Stimulated activated naive CD4-positive, alpha-beta T cell (primary cell): ENCODE measurements around the gene FAM135A.
"Not testable (repeated sequence)": the region's sequence is repeated elsewhere in the genome, so short reads cannot be mapped to it uniquely, and the experiment has no call there.

ENCODE experiments used
- DNase-seq, 6 experiments: peaks; one replicate each; lab custom pipeline; 2025; lab: John Stamatoyannopoulos, UW

FAM135A gene

DNA sequence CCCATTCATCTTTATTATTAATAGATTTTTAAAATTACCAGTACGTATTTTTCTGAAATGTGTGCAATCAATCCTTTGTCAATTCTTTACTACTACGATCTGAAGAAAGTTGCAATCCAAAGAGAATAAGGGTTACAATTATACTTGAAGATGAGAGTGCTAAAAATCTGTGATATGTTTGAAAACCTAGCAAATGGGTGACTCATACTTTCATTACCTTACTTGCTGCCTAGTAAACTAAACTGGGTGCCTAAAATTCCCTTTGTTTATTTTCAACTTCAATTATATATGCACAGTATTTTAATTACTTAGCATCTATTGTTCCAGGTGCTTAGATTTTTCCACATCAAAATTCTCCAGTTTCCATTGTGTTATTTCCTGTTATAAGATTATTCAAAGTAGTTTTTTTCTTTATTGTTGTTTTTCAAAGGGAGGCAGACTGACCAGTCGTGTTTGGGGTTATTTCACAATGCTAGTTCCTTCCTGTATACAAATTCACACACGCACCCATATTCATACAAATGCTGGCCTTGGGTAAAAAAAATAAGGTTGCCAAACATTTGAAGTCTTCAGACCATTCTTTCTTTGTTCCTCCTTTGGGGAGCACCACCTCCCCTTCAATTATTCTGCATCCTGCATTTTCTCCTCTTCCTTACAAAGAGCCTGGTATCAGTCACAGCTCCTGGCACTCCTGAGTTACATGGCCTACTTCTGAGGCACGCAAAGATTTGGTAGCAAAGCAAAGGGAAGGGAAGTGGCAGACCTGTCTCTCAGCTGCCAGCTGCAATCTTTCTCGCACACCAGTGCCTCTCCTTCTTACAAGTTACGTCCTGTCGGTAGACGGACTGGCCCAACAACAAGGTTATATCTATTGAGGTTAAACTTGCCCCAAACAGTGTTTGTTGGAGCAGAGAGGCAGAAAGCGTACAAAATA lies 16.2 kb upstream of the FAM135A start:
- DNase-seq, result no peak

DNA sequence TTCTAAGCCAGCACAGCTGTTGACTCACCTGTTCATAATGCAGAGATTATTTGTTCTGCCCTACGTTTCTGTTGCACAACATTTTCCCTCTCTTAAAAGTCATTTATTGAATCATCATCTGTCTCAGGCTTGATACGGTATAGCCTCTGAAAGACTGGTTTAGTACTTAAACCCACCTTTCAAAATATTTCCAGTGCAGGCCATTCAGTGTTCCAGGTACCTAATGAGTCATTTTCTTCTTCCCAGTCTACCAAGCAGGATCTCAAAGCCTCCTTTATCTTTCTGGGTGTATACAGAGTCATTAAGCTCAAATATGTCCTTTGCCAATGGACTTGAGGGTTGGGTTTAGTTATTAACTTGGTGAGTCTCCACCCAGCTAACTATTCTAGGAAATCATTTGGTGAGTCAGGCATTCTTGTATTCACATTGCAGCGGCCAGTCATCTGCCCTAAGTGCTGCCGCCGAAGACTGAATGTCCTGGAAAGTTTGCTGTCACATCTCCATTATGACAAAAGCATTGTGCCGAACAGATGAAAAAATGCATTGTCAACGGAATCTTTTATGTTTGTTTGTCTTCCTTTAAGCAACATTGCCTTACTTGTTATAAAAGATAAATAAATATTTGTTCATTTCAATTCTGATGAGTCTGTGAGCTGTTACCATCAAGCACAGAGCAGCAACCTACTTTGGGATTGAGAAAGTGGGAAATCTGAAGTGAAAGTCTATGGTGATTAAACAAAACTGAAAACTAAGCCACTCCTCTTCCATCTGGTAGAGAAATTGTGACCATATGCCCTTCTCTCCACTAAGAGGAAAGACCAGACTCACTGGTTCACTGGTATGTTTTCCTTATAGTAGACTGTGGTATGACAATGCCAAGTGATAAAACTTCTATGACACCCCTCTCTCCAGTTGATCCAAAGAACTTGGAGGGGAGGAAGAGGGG lies 14.3 kb upstream of the FAM135A start:
- no peak for DNase-seq

DNA sequence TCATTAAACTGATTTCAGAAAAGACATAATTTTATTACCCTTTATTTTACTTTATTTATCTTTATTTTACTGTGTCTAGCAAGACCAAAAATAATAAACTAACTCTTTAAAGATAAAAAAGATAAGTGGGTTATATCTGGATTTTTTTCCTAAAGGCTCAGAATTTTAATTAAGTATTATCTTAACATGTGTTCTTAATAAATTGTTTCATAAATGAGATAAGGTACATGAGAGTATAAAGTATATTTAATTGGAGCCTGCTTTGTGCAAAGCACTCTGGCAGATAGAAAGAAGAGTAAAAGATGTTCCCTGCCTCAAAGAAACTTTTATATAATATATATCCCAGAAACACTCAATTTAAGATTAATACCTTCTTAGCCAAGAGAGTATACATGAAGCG lies 8.7 kb upstream of the FAM135A start:
- DNase-seq, result no peak

DNA sequence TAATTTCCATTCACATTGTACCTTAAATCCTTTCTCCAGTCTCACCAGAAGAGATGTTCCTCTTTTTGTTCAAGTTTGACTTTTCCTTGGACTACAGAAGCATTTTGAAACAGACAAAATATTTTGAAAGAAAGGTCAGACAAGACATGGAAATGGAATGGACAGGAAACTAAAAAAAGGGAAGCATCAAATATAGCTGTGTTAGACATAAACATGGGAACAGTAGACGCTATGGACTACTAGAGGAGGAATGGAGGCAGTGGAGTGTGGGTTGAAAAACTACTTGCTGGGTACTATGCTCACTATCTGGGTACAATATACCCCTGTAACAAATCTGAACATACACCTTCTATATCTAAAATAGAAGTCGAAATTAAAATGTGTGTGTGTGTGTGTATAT lies 4.1 kb upstream of the FAM135A start:
- no peak for DNase-seq

DNA sequence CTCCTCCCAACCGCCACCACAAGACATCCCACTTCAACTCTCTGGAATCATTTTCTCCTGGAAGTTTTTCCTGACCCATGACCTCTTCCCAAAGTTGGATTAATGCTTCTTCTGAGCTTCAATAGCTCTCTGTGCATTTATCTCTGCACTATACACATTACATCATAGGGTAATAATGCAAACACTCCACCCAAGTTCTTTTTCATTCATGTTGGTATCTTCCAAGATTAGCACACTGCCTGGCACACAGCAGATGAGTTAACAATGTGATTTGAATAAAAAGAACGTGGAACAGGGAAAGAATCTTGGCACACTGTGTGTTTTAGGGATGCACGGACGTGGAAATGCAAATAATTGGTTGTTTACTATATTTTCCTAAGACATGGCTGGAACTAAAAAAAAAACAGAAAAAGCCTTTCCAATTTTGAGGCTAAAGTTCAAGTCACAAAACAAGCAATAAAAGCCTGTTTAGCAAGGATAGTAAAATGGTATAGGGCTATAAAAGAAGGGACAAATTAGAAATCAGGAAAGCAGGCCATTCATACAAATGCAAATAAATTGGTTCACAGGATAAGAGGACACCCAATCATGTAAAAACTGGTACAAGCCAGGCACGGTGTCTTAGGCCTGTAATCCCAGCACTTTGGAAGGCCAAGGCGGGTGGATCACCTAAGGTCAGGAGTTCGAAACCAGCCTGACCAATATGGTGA lies 1.6 kb upstream of the FAM135A start:
- no peak for DNase-seq

DNA sequence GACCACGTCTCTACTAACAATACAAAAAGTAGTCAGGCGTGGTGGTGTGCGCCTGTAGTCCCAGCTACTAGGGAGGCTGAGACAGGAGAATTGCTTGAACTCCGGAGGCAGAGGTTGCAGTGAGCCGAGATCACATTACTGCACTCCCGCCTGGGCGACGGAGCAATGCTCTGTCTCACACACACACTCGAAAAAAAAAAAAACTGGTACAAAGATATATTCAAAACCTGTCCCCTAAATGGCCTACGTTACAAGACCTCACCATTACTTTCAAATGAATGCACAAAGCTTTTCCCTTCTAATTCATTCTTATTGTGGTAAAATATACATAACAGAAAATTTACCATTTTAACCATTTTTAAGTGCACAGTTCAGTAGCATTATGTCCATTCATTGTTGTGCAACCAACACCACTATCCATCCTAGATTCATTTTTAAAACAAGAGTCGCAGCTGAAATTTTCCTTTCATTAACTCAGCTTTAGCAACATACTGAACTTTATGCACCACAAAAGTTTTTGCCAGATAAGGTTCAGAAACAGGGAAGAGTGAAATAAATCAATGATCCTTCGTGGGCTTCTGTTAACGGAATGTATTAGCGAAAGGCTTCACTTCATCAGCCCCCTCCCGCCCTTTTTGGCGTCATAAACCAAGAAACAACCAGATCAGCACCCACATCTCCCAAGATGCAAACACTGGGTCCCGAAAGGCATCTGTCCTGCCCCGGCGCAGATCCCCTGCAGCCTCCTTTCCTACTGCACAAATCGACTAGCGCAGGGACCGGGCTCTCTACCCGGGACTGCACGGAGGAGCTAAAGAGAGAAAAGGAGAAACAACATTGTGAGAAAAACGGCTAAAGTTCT lies 825 bp upstream of the FAM135A start:
- DNase-seq, result peak in 1 of 6 experiments; percentile 16

DNA sequence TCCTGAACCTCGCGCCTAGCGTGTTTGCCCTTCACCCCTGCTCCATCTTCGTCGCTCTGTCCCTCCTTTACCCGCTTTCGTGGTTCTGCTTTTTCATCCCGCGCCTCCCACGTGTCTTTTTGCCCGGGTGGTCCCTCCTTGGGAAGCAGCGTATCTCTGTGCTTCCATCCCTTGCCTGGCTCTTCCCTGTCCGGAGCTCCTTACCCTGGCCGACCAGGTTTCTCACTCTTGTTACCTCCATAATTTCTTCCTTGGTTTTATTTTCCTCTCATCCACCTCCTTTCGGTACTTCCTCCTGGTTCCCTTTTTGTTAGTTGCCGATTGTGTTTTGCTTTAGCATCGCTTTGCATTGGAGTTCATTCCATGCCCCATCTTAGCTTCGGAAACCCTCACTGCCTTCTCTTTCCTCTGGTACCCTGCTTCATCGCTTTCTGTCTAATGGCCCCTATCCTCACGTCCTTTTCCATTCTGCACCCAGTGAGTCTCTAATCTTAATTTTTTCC lies 735 bp downstream of the FAM135A start:
- DNase-seq, result peak in 3 of 6 experiments; percentile 14 to 37 (median 19)

DNA sequence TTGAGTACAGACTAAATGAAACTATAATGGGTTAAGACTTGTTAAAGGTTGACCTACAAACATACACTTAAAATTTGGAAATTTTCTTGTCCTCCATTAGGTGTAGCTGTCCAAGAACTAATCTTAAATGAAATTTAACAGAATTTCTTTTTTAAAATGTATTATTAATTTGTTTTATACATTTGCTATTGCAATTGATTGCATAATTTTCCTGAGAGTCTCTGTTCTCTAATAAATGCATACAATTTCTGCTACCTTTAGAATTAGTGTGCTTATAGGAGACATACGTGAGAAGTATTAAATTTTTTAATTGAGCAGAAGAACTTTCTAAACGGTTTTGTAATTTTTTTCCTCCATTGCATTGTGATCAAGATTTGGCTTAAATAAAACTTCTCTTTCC lies 1.5 kb downstream of the FAM135A start:
- DNase-seq, result no peak

DNA sequence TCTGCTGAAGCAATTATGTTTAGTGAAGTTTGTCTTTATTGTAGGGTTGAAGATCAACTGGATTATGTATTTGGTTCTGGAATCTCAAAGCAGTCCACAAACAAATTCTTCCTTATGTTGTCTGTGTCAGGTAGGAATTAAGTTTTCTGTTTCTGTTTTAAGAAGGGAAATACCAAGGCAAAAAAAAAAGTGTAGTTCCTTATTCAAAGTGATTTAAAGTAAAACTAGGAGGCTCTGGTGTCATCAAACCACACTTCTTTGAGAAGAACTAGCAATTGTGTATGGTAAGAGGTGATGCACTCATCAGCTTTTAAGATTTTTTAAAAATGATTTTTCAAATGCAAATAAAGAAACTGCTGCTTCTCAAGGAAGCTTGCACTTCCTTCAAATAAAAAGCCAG lies 1.9 kb downstream of the FAM135A start:
- no peak for DNase-seq

DNA sequence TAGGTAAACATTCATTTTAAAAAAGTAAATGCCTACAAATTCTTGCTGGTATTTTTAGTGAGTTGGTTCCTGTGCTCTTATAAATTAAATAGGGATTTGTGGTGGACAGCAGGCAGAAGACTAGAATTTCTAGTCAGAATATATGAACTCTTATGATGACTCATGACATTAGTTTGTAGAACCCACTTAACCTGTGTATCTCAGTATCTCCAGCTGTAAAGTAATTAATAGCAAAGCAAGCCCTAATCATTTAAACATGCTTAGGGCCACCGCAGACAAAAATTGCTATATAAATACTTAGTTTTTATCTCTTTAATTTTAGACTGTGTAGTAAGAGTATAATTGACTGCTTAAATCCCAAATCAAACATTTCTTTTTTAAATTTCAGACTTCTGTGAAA lies 2.4 kb downstream of the FAM135A start:
- DNase-seq, result no peak

DNA sequence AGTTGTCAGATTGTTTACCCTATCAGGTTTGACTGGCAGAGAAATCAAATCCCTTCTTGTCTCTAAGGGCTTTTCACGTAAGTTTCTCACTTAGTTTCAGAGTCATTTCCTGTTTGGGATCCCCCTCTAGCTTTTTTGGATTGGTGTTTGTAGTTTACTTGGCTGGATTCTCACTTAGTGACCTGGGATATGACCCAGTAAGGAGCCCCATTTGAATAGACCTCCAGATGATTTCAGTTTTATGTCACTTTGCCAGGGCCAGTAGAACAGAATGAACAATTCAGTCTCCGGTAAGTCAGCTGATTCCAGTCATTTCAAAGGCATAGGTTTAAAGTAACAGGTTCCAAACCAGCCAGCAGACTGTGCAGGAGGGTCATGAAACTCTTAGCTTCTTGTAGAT lies 8.2 kb downstream of the FAM135A start:
- DNase-seq, result no peak

DNA sequence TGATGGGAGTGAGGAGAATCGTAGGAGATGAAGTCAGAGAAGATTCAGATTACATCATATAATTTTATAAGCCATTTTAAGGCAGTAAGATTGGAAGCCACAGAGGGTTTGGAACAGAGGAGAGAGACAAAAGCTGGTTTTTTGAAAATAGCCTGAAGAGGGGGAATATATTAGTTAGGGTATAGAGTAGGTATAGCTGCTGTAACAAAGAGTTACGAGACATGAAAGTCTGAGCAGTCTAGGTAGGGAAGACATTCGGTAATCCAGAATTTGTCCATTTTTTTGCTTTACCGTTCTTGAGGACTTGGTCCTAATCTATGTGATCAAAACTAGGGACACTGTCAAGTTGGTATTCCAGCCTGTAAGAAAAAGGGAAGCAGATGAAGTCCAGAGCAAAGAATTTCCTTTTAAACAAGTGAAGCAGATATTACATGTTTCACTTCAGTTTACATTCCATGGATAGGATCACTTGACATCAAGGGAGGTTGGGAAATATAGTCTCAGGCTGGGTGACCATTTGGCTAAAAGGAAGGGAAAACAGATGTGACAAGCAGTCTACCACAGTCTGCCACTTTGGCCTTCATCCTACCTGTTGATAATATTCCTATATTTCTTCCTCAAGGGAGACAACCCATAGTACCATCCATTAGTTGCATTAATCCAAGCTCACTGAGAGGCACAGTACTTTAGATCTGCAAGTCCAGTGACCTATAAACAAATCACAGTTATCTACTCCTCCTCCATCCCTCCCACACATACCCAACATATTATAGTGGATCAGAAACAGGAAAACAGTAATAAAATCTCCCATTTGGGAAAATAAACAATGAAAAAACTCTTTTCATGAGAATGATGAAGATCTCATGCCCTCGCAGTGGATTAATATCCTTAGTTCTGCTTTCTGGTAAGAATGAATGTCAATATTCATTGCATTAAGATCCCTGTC lies 10.2 kb downstream of the FAM135A start:
- DNase-seq, result no peak

DNA sequence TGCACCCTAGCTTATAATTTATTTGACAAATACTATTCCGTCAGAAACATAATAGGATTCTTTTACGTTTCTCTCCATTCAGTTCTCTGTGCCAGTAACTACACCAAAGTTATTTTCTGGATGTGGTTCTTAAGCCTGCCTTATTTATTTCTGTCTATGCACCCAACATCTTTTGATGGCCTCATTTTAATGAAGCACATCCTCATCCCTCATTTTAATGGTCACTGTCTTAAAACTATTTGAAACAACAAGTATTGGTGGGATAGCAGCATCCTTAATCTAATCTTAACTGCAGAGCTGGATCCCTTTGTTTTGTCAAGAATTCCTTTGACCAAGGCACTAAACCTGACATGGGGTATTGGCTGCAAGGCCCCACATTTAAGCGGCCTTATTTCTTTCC lies 11.0 kb downstream of the FAM135A start:
- DNase-seq, result no peak

DNA sequence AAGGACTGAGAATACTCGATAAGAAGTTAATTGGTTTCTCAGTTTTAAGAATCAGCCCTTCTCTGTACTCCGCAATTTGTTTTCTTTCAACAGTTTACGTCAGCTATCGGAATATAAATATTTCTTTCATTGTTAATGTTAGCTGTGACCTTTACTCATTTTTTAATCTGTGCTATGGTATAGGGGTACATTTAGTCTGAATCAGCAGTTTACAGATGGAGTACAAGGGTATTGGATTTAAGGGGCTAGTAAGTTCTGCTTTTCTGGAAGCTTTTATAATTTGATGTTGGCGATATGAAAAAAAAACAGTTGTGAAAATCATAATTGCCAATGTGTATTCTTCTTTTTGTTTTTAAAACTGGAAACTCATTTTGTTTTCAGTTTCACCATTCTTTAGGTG lies 23.0 kb downstream of the FAM135A start:
- DNase-seq, result no peak

DNA sequence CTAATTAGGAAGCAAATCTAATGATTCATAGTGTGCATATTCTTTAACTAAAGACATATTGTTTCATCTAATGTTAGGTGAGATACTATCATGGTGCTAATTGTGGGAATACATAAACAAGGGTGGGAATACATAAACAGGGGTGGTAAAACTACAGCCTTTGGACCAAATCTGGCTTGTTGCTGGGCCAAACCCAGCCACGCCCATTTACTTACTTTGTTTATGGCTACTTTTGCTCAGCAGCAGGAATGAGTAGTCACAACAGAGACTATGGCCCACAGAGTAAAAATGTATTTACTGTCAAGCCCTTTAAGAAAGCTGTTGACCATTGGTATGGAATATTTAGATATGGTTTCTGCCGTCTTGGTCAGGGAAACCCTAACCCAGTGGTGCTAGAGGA lies 31.7 kb downstream of the FAM135A start:
- no peak for DNase-seq

DNA sequence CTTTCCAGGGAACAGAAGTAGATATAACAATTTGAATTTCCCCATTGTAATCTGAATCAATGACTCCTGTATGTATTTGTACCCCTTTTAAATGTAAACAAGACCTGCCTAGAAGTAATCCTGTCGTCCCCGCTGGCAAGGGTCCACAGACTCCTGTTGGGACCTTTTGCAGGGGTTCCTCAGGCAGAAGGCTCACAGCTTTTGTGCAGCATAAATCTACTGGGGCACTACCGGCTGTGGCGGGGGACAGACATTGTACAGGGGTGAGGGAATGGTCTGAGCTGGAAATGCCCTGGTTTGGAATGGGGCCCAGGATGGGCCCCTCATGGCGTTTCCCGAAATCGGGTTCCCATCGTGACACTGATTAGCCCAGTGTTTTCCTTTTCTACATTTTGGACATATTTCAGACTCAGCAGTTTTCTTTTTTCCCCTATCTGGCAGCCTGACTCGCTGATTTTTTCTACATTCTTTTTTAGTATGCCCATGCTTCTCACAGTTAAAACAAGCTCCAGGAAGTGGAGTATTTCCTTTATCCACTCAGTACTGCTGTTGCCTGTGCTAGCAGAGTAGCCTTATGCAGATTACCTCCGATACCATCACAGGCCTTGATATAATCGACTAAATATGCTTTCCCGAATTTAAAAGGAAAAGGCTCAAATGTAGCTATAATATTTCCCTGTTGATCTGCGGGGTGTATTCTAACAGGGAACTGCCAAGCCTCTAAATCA lies 34.2 kb downstream of the FAM135A start:
- DNase-seq, result not testable (repeated sequence)

DNA sequence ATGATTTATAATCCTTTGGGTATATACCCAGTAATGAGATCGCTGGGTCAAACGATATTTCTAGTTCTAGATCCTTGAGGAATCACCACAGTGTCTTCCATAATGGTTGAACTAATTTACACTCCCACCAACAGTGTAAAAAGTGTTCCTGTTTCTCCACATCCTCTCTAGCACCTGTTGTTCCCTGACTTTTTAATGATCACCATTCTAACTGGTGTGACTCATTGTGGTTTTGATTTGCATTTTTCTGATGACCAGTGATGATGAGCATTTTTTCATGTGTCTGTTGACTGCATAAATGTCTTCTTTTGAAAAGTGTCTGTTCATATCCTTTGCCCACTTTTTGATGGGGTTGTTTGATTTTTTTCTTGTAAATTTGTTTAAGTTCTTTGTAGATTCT lies 40.6 kb downstream of the FAM135A start:
- DNase-seq, result not testable (repeated sequence)

DNA sequence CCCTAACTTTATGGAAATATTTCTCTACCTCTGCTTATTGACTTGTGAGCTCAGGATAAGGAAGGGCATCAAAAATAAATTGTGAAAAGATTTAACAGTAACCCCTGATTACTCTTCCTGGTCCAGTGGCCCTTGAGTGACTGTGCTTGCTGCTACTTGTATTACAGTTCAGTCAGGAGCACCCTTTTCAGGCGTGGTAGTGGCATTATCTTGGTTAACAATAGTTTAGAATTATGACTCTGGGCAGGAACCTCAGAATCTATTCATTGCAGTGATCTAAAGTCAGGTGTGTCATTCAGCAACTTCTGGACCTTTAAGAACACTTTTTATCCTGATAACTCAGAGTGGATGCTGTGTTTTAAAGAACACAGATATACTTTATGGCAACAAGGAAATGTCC lies 43.4 kb downstream of the FAM135A start:
- no peak for DNase-seq

DNA sequence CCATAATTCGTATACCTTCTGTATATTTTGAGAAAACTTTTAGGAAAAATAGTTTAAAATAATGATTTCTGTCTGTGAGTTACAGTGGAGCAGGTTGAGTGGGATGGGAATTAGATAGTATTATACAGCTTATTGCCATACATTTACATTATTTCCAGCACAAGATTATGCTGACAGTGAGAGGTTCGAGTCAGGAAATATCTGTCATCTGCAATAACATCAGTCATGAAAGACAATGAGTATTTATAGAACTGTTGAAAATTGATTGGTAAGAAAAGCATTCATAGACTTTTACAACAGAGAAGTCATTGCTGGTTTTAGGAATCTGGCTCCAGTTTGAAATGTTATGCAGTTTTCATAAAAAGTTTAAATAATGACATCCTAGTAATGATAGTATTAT lies 45.9 kb downstream of the FAM135A start:
- no peak for DNase-seq
